ENCODE data around the gene PPP1R15B. TPM values are rescaled to one million over a fixed set of nuclear protein-coding genes. Genes with fewer than 3 reads are reported as not detected.

Gene PPP1R15B
- polyA plus RNA-seq, 1 experiment, result 24.6 TPM

GRCh38 chr1:204439621-204440375, 28.2 kb upstream of the PPP1R15B start:
- H3K27me3 ChIP-seq (ENCODE audit: control insufficient read depth, insufficient read depth, low read length), result no peaks in the 10 kb centered on the region
- CTCF ChIA-PET, result interaction anchor here (0.8 to 5.7 kb wide), 8 partner anchors 8 to 367 kb away, joined by 3 to 33 read pairs (median 4); no protein-coding TSS in a partner anchor
- no peak overlapping the region for H3K4me3 ChIP-seq (ENCODE audit: low read depth, low read length)
- POLR2A ChIA-PET, result interaction anchor here (0.5 kb wide), 1 partner anchor 13 kb away, joined by 4 read pairs; no protein-coding TSS in a partner anchor
- H3K36me3 ChIP-seq (ENCODE audit: control insufficient read depth, insufficient read depth, low read length), result no peaks in the 10 kb centered on the region
- no peak for DNase-seq (ENCODE audit: low read depth)
- no peak for TF ChIP-seq CTCF (IDR thresholded peaks at IDR 0.05; ENCODE audit: insufficient read depth, low read depth, low read length)

GRCh38 chr1:204438628-204439027, 27.0 kb upstream of the PPP1R15B start:
- no peak for TF ChIP-seq CTCF (IDR thresholded peaks at IDR 0.05; ENCODE audit: insufficient read depth, low read depth, low read length)
- Histone ChIP-seq H3K4me3 (ENCODE audit: low read depth, low read length) (no peak overlapping the region), H3K27me3 (ENCODE audit: control insufficient read depth, insufficient read depth, low read length) (no peaks in the 10 kb centered on the region), H3K36me3 (ENCODE audit: control insufficient read depth, insufficient read depth, low read length) (no peaks in the 10 kb centered on the region; the same call in 1 of the 2 replicates)
- CTCF ChIA-PET, result interaction anchor here (0.6 to 5.7 kb wide), 9 partner anchors 9 to 368 kb away, joined by 3 to 33 read pairs (median 5); partner anchors contain the start of gene PIK3C2B
- POLR2A ChIA-PET, result interaction anchor here (0.9 kb wide), 1 partner anchor 55 kb away, joined by 3 read pairs; no protein-coding TSS in a partner anchor
- DNase-seq (ENCODE audit: low read depth), result peak; percentile 94

- no peak for TF ChIP-seq CTCF (IDR thresholded peaks at IDR 0.05; ENCODE audit: insufficient read depth, low read depth, low read length)
- DNase-seq (ENCODE audit: low read depth), result no peak
- POLR2A ChIA-PET, result interaction anchor here (0.9 kb wide), 1 partner anchor 56 kb away, joined by 3 read pairs; no protein-coding TSS in a partner anchor
- H3K27me3 ChIP-seq (ENCODE audit: control insufficient read depth, insufficient read depth, low read length), result no peaks in the 10 kb centered on the region
- no peak overlapping the region for H3K4me3 ChIP-seq (ENCODE audit: low read depth, low read length)
- CTCF ChIA-PET, result interaction anchor here (1.0 to 5.7 kb wide), 7 partner anchors 10 to 68 kb away, joined by 3 to 33 read pairs (median 7); partner anchors contain the start of gene PIK3C2B
- no peaks in the 10 kb centered on the region; the same call in 1 of the 2 replicates for H3K36me3 ChIP-seq (ENCODE audit: control insufficient read depth, insufficient read depth, low read length)
Measured at GRCh38 chr1:204437796-204438570, 26.4 kb upstream of the PPP1R15B start.

- POLR2A ChIA-PET, result no interaction called here
- Histone ChIP-seq H3K4me3 (ENCODE audit: low read depth, low read length) (no peak overlapping the region), H3K36me3 (ENCODE audit: control insufficient read depth, insufficient read depth, low read length) (no peaks in the 10 kb centered on the region; the same call in 1 of the 2 replicates), H3K27me3 (ENCODE audit: control insufficient read depth, insufficient read depth, low read length) (no peaks in the 10 kb centered on the region)
- no peak for TF ChIP-seq CTCF (IDR thresholded peaks at IDR 0.05; ENCODE audit: insufficient read depth, low read depth, low read length)
- DNase-seq (ENCODE audit: low read depth), result no peak
- CTCF ChIA-PET, result interaction anchor here (1.0 to 5.7 kb wide), 8 partner anchors 8 to 67 kb away, joined by 3 to 33 read pairs (median 6); no protein-coding TSS in a partner anchor
Measured at GRCh38 chr1:204435872-204436271, 24.3 kb upstream of the PPP1R15B start.
